GM18505 (cell line): ENCODE data around the gene GIMAP1.

Experiments used
- ATAC-seq: cut with Tn5 transposase; IDR thresholded peaks from one replicate; pipeline ENCODE4 v1.9.1; 2021; ENCODE audit not compliant: unreplicated experiment
- POLR2A ChIP-seq: IDR thresholded peaks from 4 replicates; pipeline ENCODE4 v1.6.1; 2011; ENCODE audit warnings: borderline replicate concordance; ENCODE audit not compliant: insufficient read depth, insufficient read length; ENCODE audit errors: extremely low read depth

GIMAP1 gene

DNA sequence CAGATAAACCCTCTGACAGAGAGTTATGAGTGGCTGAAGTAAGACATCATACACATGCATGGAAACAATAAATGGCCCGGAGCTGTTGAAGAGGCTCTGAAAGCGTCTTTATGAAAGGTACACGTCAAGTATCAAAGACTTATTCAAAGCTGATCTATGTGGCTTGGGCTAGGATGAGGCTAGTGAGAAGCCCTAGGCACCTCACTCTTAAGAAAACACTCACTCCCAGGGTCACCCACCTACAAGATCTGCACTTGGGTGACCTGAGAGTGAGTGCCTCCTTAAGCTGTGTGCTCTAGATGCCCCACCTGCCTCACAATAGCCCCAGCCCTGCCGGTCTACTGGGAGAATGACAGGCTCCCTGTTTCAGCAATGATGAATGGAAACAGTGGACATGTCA is 1.1 kb upstream of the GIMAP1 start:
- TF ChIP-seq POLR2A, result no peak
- no peak for ATAC-seq

DNA sequence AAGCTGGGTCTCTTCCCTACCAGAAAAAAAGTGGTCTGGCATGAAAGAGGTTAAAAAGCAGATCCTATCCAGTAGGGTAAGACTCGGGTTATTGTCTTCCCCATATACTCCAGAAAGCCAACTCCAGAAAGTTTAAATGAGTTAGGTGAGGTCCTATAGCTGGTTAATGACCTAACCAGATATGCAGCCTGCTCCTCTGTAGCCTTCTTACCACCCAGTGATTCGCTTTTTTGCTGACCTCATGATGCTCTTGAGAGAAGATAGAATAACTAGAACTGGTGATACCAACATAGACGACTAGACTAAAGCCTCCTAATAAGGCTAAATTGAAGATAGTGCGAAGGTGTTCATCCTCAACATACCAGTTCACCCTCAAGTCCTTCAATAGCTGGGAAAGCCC is 675 bp upstream of the GIMAP1 start:
- TF ChIP-seq POLR2A, result no peak
- no peak for ATAC-seq

DNA sequence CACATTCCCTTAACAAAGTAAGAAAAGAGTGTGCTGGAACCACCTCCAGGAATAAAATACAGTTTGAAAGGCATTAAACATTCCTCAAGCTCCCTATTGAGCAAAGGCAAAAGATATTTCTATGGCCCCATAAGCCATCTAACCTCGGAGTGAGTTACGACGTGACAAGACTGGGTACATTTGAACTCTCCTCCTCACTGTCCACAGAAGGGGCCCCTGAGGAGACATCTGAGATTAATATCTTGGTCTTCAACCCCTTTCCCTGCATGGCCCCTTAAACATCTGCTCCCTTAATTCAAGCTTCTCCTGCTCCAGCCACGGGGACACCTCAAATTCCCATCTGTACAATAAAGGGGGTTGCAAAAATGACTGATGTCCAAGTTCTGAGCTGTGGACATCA is 526 bp downstream of the GIMAP1 start:
- ATAC-seq, result no peak
- no peak for TF ChIP-seq POLR2A

DNA sequence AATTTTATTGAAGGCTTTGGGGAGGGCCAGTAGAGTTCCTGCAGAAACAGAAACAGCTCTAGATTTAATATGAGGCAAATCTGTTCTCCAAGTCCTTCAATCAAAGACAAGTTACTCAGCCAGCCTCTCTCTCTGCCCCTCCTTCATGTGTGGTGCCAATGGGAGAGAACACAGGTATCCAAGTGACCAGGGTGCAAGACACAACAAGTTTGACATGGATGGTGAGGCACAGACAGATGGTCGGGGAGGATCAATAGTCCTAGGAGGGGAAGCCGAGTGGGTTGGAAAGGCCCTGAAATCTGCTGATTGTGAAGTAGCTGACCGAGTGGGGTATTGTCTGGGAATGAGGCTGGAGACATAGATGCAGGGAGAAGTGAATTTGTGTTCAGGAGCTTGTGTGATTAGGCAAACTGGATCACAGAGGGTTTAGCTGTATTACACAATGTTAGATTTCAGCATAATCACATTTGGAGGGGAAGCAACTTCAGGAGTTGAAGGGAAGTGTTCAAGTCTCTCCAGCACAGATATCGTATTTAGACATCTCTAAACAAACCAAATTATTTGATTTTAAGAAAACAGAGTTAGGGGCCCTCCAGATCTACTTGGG is 1.5 kb downstream of the GIMAP1 start:
- TF ChIP-seq POLR2A, result no peak
- ATAC-seq, result no peak

DNA sequence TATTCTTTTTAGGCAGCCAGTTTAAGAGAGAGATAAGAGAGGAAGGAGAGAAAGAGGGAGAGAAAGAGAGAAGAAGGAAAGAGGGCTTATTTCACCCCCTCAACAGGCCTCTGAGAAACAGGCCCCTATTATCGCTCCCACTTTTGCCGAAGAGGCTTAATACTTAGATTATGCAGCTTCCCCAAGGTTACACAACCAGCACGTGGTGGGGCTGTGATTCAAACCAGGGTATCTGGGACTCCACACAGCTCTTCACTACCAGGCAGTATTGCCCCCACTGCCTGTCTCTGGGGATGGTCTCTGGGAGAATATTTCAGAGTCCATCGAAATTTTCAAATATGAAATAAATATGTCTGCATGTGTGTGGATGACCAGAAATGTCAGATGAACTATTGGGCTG is 3.0 kb downstream of the GIMAP1 start:
- no peak for TF ChIP-seq POLR2A
- no peak for ATAC-seq

DNA sequence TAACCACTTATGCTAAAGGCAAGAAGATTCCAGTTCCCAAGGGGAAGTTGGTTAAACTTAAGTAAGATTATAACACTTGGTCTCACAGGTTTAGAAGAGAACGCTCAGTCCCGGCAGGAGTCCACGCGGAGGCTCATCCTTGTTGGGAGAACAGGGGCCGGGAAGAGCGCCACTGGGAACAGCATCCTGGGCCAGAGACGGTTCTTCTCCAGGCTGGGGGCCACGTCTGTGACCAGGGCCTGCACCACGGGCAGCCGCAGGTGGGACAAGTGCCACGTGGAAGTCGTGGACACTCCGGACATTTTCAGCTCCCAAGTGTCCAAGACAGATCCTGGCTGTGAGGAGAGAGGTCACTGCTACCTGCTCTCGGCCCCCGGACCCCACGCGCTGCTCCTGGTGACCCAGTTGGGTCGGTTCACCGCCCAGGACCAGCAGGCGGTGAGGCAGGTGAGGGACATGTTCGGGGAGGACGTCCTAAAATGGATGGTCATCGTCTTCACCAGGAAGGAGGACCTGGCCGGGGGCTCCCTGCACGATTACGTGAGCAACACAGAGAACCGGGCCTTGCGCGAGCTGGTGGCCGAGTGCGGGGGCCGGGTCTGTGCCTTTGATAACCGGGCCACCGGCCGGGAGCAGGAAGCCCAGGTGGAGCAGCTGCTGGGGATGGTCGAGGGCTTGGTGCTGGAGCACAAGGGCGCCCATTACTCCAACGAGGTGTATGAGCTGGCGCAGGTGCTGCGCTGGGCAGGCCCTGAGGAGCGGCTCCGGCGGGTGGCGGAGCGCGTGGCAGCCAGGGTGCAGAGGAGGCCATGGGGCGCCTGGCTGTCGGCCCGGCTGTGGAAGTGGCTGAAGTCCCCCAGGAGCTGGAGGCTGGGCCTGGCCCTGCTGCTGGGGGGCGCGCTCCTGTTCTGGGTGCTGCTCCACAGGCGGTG is 3.8 kb downstream of the GIMAP1 start:
- no peak for ATAC-seq
- no peak for TF ChIP-seq POLR2A

DNA sequence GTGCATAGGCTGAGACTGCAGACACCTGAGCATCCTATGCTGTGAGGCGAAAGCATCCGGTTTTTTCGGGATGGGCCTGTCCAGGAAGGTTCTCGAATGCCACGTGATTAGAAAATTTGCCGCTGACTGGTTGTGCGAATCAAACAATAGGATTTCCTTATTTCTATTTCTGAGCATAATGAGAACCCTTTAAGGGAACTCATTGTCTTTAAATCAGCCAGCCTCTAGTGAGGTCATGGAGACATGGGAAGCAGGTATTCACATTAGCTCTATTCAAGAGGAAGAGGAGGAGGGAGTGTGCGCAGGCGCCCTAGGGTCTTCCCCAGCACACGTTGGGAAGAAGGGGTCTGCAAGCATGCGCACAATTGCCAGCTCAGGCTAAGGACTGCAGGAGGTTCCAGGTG is 5.6 kb downstream of the GIMAP1 start:
- no peak for TF ChIP-seq POLR2A
- no peak for ATAC-seq

DNA sequence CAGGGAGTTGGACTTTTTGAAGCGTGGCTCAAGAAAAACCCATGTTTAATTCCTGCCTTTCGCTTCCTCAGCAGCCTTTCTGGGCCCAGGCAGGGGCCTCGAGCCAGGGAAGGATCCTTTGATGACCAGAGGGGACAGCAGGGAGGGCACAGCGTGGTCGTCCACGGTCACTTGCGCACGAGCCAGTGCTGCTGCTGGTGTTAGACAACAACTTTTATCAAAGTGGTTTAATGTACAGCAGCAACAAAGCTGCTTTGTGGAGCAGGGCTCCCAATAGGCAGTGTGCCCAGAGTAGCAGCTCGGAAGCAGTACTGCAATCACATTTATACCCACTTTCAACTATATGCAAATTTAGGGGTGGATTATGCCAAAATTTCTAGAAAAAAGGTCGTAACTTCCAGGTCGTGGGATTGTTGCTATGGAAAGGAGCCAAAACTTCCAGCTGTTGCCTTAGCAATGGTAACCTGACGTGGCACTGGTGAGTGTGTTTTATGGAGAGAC is 6.1 kb downstream of the GIMAP1 start:
- ATAC-seq, result no peak
- TF ChIP-seq POLR2A, result no peak

DNA sequence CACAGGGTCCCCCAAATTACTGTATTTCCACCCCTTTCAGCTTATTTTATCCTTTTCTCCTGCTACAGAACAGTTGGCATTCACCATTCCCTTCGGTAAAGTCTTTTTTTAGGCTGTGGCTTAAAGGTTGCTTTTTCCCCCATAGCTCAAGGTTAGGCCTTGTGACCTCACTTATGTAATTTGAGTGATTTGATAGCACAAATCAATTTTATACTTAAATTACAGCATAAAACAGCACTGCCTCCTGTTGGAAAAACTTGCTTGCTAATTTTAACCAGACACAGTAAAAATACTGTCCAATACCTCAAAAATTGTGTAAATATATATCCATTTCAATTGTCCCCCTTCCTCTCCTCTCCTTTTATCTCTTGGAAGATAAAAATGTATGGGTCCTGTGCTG is 7.1 kb downstream of the GIMAP1 start:
- no peak for ATAC-seq
- TF ChIP-seq POLR2A, result no peak

DNA sequence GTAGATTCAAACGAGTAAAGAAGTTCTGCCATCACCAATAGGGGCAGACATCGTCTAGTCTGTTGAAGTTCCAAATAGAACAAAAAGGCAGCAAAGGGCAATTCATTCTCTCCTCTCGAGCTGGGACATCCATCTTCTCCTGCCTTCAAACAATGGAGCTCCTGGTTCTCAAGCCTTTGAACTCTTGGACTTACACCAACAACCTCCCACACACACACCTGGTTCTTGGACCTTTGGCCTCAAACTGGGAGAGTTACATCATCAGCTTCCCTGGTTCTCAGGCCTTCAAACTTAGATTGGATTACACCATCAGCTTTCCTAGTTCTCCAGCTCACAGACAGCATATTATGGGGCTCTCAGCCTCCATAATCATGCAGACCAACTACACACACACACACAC is 11.0 kb downstream of the GIMAP1 start:
- TF ChIP-seq POLR2A, result no peak
- ATAC-seq, result no peak

DNA sequence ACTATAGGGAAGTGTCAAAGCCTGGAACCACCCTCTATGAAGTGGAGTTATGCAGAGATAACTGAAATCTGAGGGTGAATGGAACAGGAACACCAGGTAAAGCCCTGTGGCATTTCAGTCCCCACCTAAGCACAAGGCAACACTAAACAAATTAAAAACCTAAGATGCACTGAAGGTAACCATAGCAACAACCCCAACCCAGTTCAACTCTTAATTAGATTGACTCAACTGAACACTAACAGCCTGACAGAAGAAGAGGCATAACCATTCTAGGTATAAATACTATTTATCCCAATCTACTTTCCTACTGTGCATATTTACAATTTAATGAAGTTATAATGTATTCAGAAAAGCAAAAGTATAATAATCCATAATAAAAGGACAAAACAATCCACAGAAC is 11.6 kb downstream of the GIMAP1 start:
- ATAC-seq, result no peak
- TF ChIP-seq POLR2A, result no peak

DNA sequence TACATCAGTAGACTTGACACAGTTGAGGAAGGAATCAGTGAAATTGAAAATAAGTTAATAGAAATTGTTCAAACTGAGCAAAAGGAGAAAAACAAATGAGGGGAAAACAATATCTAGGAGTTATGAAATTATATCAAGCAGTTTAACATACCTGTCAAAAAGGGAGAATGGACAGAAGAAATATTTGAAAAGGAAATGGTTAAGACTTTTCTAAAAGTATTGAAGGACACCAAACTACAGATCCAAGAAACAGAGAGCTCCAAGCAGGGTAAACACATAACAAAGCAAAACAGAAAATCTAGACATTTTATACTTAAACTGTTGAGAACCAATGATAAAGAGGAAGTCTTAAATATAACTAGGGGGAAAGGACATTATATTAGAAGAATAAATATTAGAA is 12.2 kb downstream of the GIMAP1 start:
- ATAC-seq, result no peak
- TF ChIP-seq POLR2A, result no peak

DNA sequence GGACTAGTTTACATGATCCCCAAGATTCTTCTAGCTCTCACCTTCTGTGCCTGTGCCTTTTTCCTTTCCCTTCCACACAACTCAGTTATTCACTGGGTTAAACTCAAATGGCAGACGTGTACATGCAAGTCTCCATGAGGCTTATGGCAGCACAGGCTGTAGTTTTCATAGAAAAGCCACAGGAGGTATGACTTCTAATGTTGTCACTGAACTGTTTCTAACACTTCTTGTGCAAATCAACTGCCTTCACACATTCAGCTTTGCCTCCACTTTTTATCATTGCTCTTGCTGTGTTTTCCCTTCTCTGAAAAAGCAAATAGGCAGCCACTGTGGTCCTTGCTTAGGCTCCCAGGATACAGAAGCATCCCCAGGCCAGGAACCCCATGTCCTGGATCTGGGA is 15.5 kb downstream of the GIMAP1 start:
- ATAC-seq, result no peak
- no peak for TF ChIP-seq POLR2A
